ENCODE results near the gene FGFRL1.
"Not testable (repeated sequence)": the region's sequence is repeated elsewhere in the genome, so short reads cannot be mapped to it uniquely, and the experiment has no call there.

The FGFRL1 gene

DNA sequence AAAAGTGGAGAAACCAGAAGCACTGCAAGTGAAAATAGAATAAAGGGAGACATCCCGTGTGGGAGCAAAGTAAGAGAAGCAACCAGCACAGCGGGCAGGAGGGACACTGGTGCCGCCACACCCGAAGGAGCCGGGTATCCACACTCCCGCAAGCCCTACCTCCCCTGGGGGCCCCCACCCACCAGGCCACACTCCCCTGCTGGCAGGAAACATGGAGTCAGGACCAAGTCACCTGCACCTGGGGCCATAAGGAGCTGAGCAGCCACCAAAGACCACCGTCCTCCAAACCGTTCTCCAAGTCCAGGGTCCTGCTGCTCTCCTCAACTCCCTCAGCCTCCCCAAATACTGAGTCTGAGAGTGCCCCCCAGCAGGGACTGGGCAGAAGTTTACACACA lies 30.5 kb downstream of the FGFRL1 start:
- DNase-seq: no peak

DNA sequence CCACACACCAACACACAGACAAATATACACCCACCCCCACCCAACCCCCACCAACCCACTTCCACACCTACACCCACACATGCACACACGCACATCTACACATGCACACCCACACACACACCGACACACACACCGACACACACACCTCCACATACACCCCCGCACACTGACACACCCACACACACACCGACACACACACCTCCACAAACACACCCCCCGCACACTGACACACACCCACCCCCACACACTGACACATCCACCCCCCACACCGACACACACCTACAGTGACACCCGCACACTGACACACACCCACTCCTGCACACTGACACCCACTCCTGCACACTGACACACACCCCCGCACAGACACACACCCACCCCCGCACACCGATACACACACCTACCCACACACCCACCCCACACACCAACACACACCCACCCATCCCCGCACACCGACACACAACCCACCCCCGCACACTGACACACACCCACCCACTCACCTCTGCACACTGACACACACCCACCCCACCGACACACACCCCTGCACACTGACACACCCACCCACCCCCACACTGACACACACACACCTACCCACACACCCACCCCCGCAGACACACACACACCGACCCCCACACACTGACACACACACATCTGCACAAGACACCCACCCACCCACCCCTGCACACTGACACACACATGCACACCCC lies 31.1 kb downstream of the FGFRL1 start:
- DNase-seq: no peak

GRCh38 chr4:1043162-1043561 lies 31.7 kb downstream of the FGFRL1 start:
- DNase-seq: no peak

GRCh38 chr4:1043651-1044468 lies 32.4 kb downstream of the FGFRL1 start:
- no peak for DNase-seq

- no peak for DNase-seq
Measured at GRCh38 chr4:1044469-1045192, 33.2 kb downstream of the FGFRL1 start.

DNA sequence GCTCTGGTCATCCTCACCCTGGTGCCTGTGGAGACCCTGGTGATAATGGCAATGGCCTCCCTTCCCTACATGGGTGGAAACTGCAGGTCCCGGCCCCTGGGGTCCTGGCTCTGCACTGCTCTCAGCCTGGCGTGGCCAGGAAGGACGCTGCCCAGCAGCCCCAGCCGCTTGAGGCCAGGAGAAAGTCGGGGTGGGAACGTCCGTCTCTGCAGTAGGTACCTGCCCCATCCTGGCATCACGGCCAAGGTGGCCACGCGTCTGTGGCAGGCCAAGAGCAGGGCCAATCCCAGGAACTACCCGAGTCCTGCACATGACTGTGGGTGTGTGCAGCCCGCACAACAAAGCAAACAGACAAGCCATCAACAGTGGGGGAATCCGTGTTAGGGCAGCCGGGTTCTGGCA lies 33.8 kb downstream of the FGFRL1 start:
- DNase-seq: no peak

DNA sequence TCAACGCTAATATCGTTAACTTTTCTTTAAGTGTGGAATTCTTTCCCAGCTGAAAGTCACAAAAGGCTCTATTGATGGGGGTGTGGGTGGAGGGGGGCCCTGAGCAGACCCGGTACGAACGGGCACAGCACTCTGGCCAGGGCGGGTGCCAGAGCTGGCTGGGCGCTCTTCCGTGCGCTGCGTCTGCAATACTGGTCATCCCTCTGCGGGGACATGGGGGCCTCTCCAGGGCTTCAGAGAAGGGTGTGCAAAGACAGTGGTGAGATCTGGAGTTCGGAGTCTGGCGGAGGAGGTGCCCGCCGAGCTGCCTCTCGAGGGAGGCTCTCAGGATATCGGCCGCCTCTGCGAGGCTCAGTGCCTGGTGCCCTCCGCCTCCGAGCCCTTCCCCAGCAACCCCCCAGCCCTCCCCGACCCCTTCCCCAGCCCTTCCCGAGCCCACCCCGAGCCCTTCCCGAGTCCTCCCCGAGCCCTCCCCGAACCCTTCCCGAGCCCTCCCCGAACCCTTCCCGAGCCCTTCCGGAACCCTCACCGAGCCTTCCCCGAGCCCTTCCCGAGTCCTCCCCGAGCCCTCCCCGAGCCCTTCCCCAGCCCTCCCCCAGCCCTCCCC lies 34.3 kb downstream of the FGFRL1 start:
- no peak for DNase-seq

DNA sequence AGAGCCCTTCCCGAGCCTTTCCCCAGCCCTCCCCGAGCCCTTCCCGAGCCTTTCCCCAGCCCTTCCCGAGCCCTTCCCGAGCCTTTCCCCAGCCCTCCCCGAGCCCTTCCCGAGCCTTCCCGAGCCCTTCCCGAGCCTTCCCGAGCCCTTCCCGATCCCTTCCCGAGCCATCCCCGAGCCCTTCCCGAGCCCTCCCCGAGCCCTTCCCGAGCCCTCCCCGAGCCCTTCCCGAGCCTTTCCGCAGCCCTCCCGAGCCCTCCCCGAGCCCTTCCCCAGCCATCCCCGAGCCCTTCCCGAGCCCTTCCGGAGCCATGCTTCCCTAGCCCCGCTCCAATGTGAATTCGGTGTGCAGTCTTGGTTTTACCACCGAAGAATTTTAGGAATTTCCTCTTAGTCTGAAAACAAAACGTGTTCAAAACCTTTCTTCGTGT lies 35.2 kb downstream of the FGFRL1 start:
- not testable (repeated sequence) for DNase-seq

GRCh38 chr4:1047106-1047975 lies 35.9 kb downstream of the FGFRL1 start:
- no peak for DNase-seq

GRCh38 chr4:1047976-1048772 lies 36.7 kb downstream of the FGFRL1 start:
- DNase-seq: no peak

- DNase-seq: no peak
Measured at GRCh38 chr4:1048773-1049590, 37.6 kb downstream of the FGFRL1 start.

GRCh38 chr4:1049591-1049905 lies 38.1 kb downstream of the FGFRL1 start:
- DNase-seq: no peak

GRCh38 chr4:1050486-1051213 lies 39.2 kb downstream of the FGFRL1 start:
- no peak for DNase-seq

DNA sequence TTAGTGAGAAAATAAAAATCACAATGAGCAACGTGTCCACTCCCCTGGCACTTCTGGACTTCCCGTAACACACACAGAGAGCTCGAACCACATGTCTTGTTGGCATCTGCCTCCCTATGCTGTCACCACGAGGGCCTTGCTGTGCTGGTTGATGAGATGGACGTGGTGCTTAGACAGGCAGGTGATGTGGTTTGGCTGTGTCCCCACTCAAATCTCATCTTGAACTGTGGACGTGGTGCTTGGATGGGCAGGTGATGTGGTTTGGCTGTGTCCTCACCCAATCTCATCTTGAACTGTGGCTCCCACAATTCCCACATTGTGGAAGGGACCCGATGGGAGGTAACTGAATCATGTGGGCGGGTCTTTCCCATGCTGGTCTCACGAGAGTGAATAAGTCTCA lies 40.0 kb downstream of the FGFRL1 start:
- DNase-seq: no peak

DNA sequence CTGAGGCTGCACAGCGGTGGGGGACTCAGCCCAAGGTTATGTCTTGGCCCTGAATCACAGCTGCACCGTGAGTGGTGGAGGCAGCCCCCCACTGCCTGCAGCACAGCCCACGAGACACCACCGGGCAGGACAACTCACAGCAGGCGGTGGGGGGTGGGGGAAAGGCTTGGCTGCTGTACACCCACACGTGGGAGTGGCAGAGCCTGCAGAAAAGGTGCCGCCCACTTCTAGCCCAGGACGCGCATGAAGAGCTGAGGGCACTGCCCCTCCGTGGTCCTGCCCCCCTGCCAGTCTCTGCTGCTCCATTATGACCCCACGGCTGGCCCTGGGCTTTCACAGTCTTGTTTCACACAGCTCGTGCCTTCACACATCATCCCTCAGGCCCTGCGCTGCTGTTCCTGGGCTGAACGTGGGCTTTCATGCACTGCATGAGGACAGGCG lies 40.8 kb downstream of the FGFRL1 start:
- no peak for DNase-seq

DNA sequence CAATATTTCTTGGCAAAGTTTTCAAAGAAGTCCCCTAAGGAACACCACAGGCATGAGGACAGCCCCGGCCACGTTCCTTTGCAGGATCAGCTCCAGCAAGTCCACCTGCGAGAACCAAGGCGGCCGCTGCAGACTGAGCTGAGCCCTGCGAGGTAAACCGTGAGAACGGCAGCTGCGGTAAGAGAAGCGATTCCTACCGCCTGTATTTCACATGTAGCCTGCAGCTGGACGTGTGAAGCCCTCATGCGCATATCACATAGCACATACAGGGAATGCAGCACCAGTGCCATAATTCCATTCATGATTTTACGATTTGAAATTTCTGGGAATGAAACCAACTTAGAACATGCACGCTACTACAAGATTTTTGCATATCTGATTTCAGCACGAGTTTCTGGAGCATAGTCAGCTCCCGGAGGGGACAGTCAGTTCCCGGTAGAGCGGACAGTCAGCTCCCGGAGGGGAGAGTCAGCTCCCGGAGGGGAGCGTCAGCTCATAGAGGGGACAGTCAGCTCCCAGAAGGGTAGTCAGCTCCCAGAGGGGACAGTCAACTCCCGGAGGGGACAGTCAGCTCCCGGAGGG lies 41.7 kb downstream of the FGFRL1 start:
- DNase-seq: no peak

- not testable (repeated sequence) for DNase-seq
Measured at GRCh38 chr4:1053891-1054290, 42.5 kb downstream of the FGFRL1 start.

DNA sequence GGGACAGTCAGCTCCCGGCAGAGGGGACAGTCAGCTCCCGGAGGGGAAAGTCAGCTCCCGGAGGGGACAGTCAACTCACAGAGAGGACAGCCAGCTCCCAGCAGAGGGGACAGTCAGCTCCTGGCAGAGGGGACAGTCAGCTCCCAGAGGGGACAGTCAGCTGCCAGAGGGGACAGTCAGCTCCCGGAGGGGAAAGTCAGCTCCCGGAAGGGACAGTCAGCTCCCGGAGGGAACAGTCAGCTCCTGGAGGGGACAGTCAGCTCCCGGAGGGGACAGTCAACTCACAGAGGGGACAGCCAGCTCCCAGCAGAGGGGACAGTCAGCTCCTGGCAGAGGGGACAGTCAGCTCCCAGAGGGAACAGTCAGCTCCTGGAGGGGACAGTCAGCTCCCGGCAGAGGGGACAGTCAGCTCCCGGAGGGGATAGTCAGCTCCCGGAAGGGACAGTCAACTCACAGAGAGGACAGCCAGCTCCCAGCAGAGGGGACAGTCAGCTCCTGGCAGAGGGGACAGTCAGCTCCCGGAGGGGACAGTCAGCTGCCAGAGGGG lies 43.3 kb downstream of the FGFRL1 start:
- not testable (repeated sequence) for DNase-seq

- DNase-seq: not testable (repeated sequence)
Measured at GRCh38 chr4:1055243-1055701, 43.8 kb downstream of the FGFRL1 start.
